Activated CD4-positive, alpha-beta T cell treated with anti-CD3 and anti-CD28 coated beads, Interleukin-2, amount 50 U/mL, for 1 hour (primary cell): ENCODE results near the gene OR52L1.
"Not testable (repeated sequence)": the region's sequence is repeated elsewhere in the genome, so short reads cannot be mapped to it uniquely, and the experiment has no call there.

Experiments used
- DNase-seq: peaks from one replicate; pipeline ENCODE4 v3.0.0-alpha.2; 2020

OR52L1 gene

GRCh38 chr11:5986885-5987284, at the start of gene OR52L1:
OR52L1 (minus strand) TSS chr11:5986985; CDS start chr11:5986930, 55 bp downstream.
- DNase-seq = no peak

DNA sequence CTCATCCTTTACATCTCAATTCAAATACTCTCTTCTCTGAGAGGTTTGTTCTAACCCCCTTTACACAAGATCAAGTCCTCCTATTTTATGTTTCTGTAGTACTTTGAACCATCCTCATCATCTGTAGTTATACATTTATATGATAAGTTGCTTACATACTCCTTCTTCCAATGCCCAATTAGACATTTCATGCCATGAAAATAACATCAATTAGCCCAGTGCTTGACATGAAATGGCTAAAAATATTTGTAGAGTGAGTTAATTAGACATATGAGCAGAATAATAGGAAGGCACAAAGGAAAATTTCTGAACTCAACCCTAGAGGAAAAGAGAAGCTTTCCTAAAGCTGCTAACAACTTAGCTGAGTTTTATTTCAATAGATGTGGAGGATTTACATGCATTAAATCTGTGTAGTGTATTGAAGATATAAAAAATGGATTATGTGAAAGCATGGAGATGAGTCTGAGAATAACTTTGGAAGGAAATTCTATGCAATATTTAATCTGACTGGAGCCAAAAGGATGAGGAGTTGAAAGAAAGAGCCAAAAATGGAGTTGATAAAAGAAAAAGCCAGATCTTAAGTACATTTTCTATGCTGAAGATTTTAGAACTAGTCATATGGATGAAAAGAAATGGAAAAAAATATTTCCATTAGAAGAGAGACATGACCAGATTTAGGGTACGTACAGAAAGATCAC, 44.1 kb upstream of the OR52L1 start, which contains the start of gene OR56A1:
TSS of gene OR56A1 (minus strand) at position 51 of the 698 bp plus-strand sequence. CDS start 3,066 bp downstream, outside the sequence.
- DNase-seq = no peak

DNA sequence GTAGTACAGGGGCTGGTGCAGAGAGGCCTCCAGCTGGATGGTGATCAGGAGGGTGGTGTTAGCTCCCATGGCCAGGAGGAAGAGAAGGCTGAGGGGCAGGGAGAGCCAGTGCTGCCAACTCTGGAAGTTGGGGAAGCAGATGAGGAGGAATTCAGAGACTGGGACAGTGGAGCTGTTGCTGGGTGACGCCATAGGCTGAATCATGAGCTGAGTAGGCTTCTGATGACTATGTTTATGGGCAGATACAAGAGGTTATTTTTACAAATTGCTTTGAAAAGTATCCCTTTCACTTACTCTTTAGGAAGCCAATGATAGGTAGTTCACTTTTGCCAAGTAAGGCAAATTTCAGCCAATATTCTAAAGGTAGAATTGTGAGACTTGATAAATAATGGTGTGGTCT, 40.7 kb upstream of the OR52L1 start:
- no peak for DNase-seq

DNA sequence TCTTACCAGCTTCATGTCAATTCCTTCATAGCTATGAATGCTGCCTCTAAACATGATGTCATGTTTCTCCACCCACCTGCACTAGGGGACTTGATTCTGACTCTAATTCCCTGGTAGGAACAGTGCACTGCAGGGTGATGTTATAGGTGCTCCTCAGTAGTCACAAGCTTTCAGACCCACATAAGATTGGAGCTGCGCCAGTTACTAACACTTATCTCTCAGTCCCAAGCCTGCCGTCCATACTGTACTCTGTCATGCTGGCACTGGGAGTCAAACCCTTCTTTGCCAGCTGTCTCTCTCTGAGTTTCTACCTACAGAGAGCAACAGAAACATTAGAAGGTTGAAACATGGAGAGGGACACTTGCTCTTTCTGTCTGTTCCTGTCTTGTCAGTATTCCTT, 38.3 kb upstream of the OR52L1 start:
- no peak for DNase-seq

- no peak for DNase-seq
Observed at GRCh38 chr11:6022956-6023355, 36.2 kb upstream of the OR52L1 start.

GRCh38 chr11:6013042-6013441, 26.3 kb upstream of the OR52L1 start:
- DNase-seq = no peak

DNA sequence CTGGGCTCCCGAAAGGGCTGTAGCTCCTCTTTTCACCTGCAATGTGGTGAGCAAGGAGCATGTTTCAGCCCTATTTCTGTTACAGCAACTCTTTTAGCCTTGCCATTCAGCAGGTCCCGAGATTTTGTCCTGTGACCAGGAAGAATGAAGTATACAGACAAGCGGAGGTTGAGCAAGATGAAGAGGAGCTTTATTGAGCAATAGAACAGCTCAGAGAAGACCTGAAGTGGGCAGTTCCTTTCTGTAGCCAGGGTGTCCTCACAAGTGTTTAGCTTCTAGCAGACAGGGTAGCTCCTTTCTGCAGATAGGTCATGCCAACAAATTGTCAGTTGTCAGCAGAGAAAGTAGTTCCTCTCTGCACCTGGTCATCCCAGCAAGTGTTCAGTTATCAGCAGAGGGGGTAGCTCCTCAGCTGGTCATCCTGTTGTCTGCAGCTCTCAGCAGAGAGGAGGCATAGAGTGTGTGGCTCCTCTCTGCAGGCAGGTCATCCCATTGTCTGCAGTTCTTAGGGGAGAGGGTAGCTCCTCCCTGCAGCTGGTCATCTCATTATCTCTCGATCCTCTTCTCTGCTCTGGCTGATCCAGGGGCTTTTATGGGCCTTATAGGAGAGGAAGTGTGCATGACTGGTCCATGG, 25.4 kb upstream of the OR52L1 start:
- no peak for DNase-seq

DNA sequence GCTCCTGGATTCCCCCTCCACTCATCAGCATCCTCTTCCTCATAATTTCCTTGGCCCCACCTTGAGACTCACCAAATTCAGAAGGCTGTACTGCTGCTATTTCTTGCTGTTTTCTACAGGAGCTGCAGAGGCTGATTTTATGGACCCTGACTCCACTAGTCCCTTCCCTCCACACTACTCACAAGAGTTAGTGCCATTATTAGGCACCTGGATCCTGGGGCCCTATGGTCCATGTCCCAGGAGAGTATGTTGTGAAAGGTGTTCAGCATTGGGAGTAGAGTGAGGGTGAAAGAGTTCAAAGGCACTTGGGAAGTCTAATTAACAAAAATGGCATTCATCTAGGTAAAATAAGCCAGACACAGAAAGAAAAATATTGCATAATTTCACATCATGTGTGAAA, 20.1 kb upstream of the OR52L1 start, which contains the start of gene OR56A4:
TSS of gene OR56A4 (minus strand) at position 101 of the 400 bp plus-strand sequence. CDS start 3,954 bp downstream, outside the sequence.
- no peak for DNase-seq

DNA sequence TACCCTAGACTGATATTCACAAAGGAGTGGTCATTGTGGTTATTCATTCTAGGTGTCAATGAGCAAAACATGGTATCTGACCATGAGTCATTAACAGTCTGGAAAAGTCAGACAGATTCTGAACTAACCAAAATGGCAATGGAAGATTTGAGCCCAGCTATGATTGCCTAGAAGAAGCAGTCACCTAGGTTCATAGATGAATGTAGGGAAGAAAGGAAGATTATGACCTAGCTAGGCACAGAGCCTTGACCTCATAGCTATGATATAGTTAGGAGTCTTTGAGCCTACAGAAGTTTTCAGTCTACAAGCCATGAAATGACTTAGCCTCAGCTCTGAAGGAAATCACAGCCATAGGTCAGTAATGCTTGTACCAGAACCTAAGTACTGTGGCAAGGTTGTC, 19.6 kb upstream of the OR52L1 start:
- no peak for DNase-seq

GRCh38 chr11:6002202-6002699, 15.5 kb upstream of the OR52L1 start:
- no peak for DNase-seq

GRCh38 chr11:5994791-5995190, 8.0 kb upstream of the OR52L1 start:
- DNase-seq = no peak

DNA sequence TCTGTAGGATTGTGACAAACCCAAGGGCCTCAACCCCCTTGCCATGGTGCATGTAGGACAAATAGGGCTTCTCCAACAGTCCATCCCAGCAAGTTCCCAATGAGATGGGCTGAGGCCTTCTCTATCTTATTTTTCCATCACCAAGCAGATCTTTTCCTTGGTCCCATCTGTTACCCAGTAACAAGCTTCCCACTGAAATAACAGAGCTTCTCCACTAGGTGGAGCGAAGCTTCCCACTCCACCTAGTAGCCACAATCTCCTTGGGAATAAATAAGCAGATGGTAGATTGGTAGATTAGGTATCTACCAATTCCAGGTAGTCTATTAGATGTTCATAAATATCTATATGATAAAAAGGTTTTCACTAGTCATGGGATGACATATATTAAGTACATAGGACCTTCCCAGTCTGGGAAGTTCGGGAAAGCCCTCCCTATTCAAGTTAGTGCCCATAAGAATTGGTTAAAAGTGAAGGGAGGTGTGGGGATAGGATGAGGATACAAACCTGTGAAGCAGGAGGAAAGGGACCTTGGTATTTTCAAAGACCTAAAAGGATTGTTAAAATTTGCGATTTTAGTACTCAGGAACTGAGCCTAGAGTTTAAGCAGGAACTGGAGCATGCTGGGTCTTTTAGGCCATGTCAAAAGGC, 5.9 kb upstream of the OR52L1 start:
- no peak for DNase-seq

GRCh38 chr11:5992150-5992549, 5.4 kb upstream of the OR52L1 start:
- no peak for DNase-seq

DNA sequence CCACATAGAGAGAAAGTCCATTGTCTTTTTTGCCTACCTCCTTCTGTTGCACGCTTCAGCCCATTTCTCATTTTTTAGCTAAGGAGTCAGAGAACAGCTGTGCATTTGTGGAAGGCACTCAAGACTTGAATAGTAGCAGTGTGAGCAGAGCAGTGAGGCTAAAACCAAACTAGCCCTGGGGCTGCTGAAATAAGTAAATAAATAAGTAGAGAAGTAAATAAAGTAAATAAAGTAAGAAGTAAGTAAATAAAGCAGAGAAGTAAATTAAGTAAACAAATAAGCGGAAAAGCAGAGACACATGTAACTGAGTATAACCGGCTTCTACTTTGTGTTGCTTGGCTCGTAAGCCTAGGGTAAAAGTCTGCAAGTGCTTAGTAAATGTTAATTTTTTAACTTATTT, 2.4 kb upstream of the OR52L1 start:
- DNase-seq = no peak

DNA sequence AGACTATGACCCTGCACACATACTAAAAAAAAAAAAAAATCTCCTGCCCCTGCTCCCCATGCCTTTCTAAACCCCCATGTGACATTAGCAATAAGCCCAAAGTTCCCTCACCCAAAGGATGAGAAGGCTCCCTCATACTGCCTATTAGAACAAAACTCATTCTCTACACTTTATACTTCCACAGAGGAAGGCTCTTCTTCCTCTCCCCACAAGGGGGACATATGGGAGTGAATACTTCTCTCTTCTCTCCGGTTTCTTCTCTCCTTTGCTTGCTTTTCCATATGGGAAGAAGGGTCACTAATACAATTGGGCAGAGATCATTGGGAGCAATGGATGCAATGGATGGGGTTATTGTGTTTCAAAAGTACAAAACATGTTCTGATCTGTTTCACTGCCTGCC, 3.3 kb downstream of the OR52L1 start:
- DNase-seq = no peak

- DNase-seq = no peak
Observed at GRCh38 chr11:5973530-5973929, 13.3 kb downstream of the OR52L1 start.

DNA sequence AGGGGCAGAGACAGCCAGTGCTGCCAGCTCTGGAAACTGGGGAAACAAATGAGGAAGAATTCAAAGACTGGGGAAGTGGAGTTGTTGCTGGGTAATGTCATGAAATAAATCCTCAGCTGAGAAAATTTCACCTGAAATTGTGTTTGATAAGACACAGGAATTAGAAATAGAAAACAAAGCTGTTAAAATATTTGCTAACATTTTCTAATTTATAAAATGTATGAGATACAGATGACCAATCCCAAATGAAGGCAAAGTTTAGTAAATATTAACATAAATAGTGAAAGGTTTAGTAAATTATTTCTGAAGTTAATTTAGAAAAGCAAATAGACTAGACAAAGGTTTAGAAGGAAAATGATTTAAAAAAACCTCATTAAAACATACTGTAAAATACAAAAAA, 18.4 kb downstream of the OR52L1 start, which contains the start of gene OR56A5:
TSS of gene OR56A5 (minus strand) at position 101 of the 400 bp plus-strand sequence. CDS start at position 101, 0 bp downstream.
- DNase-seq = no peak

DNA sequence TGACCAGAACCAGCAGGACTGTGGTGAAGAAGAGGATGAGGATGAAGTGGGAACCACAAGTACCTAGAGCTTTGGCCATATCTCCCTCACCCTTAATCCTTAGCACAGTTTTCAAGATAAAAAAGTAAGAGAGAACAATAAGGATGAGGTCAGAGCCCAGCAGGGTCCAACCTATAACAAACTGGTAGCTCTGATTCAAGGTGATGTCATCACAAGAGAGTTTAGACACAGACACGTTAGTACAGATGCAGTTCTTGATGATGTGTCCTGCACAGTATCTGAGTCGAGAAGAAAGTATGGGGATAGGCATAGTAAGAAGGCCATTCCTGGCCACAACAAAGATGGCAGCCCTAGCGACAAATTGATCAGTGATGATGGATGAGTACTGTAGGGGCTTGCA, 19.1 kb downstream of the OR52L1 start:
- DNase-seq = no peak

- no peak for DNase-seq
Observed at GRCh38 chr11:5966958-5967357, 19.8 kb downstream of the OR52L1 start.

DNA sequence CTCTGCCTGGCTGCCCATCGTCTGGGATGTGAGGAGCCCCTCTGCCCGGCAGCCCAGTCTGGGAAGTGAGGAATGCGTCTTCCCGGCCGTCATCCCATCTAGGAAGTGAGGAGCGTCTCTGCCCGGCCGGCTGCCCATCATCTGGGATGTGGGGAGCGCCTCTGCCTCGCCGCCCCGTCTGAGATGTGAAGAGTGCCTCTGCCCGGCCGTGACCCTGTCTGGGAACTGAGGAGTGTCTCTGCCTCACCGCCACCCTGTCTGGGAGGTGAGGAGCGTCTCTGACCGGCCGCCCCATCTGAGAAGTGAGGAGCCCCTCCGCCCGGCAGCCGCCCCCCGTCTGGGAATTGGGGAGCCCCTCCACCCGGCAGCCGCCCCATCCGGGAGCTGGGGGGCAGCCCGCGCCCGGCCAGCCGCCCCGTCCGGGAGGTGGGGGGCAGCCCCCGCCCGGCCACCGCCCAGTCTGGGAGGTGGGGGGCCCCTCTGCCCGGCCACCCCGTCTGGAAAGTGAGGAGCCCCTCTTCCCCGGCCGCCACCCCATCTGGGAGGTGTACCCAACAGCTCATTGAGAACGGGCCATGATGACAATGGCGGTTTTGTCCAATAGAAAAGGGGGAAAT, 26.0 kb downstream of the OR52L1 start:
- not testable (repeated sequence) for DNase-seq

GRCh38 chr11:5955586-5955985, 31.2 kb downstream of the OR52L1 start:
- no peak for DNase-seq

DNA sequence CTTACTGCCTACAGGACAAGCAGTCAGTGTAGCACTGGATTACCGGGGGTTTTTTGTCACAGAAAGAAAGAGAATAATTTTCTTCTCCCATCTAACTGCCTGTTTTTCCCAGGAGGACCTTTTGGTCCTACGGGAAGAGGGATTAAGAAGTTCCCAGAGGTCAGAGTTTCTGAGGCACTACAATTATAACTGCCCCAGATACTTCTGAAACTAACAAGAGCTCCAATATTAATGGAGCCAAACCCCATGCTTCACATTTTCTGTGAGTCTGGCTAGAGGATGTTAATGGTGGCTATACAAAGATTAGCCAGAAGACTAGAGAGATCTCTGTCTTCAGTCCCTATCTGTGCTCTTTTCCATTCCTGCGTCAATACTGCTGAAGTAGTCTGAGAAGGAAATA, 44.8 kb downstream of the OR52L1 start, which contains the start of gene OR56A3:
TSS of gene OR56A3 (plus strand) at position 301 of the 400 bp plus-strand sequence. CDS start 5,096 bp downstream, outside the sequence.
- DNase-seq = no peak

- DNase-seq = no peak
Observed at GRCh38 chr11:5940748-5941147, 46.0 kb downstream of the OR52L1 start.
